T-helper 2 cell (primary cell): ENCODE measurements around the gene SP4.
"Not testable (repeated sequence)": the region's sequence is repeated elsewhere in the genome, so short reads cannot be mapped to it uniquely, and the experiment has no call there.

Experiments
- DNase-seq, 5 experiments: peaks; one replicate each; pipeline versions ENCODE4 v3.0.0 to v3.0.0-alpha.2; 2012 to 2022

SP4 gene

DNA sequence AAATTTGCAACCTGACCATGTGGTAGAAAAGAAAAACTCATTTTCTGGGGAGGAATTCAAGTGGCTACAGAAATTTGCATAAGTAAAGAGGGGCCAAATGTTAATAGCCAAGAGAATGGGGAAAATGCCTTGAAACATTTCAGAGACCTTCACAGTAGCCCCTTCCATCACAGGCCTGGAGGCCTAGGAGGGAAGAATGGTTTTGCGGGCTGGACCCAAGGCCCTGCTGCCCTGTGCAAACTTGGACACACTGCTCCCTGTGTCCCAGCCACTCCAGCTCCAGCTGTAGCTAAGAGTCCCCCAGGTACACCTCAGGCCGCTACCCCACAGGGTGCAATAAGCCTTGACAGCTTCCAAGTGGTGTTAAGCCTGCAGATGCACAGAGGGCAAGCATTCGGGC lies 98.6 kb downstream of the SP4 start:
- no peak for DNase-seq

DNA sequence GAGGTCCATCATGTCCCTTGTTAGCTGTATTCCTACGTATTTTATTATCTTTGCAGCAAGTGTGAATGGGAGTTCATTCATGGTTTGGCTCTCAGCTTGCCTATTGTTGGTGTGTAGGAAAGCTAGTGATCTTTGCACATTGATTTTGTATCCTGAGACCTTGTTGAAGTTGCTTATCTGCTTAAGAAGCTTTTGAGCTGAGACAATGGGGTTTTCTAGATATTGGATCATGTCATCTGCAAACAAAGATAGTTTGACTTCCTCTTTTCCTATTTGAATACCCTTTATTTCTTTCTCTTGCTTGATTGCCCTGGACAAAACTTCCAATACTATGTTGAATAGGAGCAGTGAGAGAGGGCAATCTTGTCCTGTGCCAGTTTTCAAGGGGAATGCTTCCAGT lies 104.6 kb downstream of the SP4 start:
- not testable (repeated sequence) for DNase-seq

- DNase-seq: not testable (repeated sequence)
These were observed 105.8 kb downstream of the SP4 start for GRCh38 chr7:21533646-21534045.

- DNase-seq: not testable (repeated sequence)
These were observed 108.7 kb downstream of the SP4 start for GRCh38 chr7:21536445-21537118.

DNA sequence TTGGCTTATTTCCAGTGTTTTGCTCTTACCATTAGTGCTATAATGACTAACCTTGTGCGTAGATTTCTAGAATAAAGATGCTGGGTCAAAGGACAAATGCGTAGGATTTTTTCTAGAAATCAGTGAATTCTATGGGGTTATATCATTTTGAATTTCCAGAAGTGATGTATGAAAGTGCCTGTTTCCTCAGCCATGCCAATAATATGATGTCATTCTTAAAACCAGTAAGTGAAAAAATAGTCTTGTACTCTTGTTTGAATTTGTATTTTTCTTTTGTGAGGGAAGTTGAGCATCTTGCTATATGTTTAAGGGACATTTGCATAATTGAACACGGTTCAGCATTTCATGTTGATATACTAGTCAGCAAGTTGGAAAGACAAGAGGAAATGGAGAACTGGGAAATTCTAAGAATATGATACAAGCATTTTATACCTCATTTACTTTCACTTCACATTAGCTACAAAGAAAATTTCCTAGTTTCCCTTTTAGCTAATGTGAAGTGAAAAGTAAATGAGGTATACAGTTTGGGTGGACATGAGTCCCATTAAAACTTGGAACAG lies 111.1 kb downstream of the SP4 start:
- no peak for DNase-seq

DNA sequence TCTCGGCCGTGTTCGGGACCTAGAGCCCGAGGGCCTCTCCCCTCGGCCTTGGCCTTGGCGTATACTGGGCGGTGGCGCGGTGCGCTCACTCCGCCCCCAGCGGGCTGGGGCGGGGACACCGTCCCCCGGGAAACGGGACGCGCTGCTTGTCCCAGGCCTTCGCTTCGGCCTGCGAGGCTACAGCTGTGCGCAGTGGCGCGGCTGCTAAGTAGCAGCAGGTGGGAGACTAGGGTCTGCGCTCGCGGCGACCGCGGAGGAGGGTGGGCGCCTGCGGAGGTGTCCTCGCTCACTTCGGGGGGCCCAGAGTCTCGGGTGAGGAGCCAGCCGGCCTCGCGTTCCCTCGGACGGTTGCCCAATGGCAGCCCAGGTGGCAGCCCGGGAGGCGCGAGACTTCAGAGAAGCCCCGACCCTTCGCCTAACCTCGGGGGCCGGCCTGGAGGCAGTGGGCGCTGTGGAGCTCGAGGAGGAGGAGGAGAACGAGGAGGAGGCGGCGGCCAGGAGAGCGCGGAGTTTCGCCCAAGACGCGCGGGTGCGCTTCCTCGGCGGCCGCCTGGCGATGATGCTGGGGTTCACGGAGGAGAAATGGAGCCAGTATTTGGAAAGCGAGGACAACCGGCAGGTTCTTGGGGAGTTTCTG lies 115.1 kb downstream of the SP4 start, which contains the start of gene DNAH11:
Gene DNAH11, plus strand, starts transcription at position 149 of the 637 bp plus-strand sequence. Its CDS starts 207 bp downstream, at position 356.
- DNase-seq: peak in 1 of 5 experiments; percentile 33

- DNase-seq: peak in 1 of 5 experiments; percentile 22
These were observed 115.8 kb downstream of the SP4 start for GRCh38 chr7:21543528-21544302.

GRCh38 chr7:21544303-21544656 lies 116.4 kb downstream of the SP4 start:
- DNase-seq: no peak

DNA sequence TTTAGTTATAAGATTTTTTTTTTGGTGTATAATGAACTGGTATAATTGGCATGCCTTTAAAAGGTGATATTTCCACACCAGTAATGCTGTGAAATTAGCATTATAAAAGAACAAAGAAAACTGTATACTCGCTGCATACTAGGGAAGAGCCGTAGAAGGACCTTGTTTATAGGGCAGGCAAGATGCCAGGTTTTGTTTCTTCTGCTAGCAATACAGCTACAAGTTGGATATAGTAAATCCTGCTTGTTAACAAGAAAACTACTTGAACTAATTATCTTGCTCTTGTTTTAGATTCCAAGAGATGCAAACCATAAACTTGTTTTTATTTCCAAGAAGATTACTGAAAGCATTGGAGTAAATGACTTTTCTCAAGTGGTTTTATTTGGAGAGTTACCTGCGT lies 116.8 kb downstream of the SP4 start:
- DNase-seq: no peak

- no peak for DNase-seq
These were observed 119.6 kb downstream of the SP4 start for GRCh38 chr7:21547501-21547900.

DNA sequence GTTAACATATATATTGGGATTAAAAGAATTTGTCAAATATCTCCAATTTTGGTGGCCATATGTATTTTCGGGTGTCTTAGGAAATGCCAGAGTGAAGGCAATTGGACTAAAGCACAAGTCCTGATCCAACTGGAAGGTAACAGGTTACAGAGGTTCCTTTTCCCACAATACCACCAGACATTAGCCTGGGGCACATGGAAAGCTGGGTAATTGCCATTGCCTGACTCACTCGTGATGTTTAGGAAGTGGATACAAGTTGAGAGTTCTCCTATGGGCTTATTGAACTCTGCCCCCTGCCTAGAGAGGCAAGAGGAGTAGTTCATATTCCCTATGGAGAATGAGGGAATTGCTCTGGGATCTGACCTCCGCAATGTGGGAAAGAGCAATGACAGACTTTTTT lies 120.6 kb downstream of the SP4 start:
- DNase-seq: no peak

- no peak for DNase-seq
These were observed 122.2 kb downstream of the SP4 start for GRCh38 chr7:21550076-21550475.

- no peak for DNase-seq
These were observed 123.1 kb downstream of the SP4 start for GRCh38 chr7:21550821-21551531.

DNA sequence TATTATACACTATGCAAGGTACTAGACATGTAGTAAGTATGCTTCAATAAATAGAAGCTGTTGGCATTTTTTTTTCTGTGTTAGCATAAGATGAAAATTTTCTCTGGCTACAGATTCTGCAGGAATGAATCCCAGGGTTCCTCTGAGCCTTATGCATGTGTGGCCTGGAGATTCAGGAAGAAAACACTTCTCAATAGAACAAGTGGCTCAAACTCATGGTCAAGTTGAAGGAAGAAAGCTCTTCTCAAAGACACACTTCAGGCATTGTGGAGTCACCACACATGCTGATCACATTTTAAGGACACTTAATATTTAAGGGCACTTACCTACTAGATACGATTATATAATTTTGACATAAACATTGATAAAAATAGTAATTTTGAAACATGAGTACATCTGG lies 134.5 kb downstream of the SP4 start:
- no peak for DNase-seq
